ENCODE results near the gene SLC49A3. TPM values are rescaled to one million over a fixed set of nuclear protein-coding genes. Genes with fewer than 3 reads are reported as not detected.

The SLC49A3 gene
- total and polyA plus RNA-seq, 2 of the 8 experiments (the other 6 are each of a cell fraction or from before 2014, with no cell fraction given) = 5.0 to 8.8 TPM

DNA sequence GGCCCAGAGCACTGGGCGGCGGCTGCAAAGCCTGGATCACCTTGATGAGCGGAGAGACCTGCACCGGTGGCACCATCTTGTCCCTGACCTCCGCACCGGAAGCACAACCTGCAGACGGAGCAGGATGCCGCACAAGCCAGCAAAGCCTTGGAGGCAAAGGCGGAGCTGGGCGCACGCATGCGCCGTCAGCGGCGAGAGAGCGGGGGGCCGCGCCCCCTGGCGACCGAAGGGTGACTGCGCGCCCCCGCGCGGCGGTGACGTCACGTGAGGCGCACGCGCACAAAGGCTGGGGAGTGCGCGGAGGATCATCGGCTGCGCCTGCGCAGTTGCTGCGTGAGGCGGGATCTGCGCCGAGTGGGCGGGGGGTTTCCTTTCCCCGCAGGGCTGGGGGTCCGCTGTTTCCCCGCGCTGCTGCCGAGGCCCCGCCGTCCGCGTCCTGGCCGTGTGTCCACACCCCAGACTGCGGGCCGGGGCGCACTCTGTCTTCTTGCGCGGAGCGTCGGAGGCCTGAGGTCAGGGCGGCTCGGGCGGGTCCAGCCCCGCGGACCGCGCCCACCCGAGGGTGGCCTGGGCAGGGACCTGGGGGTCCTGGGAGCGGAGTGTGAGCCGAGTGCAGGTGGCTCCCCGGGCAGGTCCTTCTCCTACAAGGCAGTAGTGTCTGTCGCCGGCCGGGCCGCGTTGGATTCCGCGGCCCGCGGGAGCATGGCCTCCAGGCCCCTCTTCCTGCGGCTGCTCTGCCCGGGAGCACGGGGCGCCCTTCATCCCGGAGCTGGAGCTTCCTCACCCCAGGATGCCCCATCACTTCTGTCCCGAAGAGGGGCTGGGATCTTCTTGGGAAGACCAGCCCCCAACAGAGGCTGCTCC is 14.5 kb downstream of the SLC49A3 start, which contains the start of the genes ATP5ME and MYL5 (continued):
- TF ChIP-seq CBX8 (IDR thresholded peaks at IDR 0.05; ENCODE audit: borderline replicate concordance, low read depth, low read length) (no peak), EGR1 (IDR thresholded peaks at IDR 0.05; ENCODE audit: borderline replicate concordance, low read depth, low read length) (peak; percentile 72; the same call in 1 of the 2 replicates), BACH1 (IDR thresholded peaks at IDR 0.05; ENCODE audit: low read length) (0 out of 2 replicates have a peak, but pooled peaks have one; percentile 7), ZNF274 (IDR thresholded peaks at IDR 0.05; ENCODE audit: borderline replicate concordance, extremely low read depth, low read length) (no peak), NANOG (IDR thresholded peaks at IDR 0.05; ENCODE audit: insufficient read depth, low read depth, low read length, poor library complexity, severe bottlenecking) (no peak), RFX5 (IDR thresholded peaks at IDR 0.05; ENCODE audit: borderline replicate concordance, low read depth, low read length) (no peak), JUN (IDR thresholded peaks at IDR 0.05; ENCODE audit: low read depth, low read length) (peak; percentile 49; the same call in 1 of the 2 replicates), KDM1A (IDR thresholded peaks at IDR 0.05; ENCODE audit: borderline replicate concordance, low read length) (no peak), CHD1 (IDR thresholded peaks at IDR 0.05; ENCODE audit: low read depth, low read length) (no peak), CREB1 (IDR thresholded peaks at IDR 0.05) (peak; percentile 95), RXRA (IDR thresholded peaks at IDR 0.05; ENCODE audit: insufficient read depth, low read depth, low read length) (no peak), POLR2A (IDR thresholded peaks at IDR 0.05; ENCODE audit: control extremely low read depth in 1 of 2, low read depth in 2 of 2, low read length in 2 of 2) (peak in 1 of 2 experiments; percentile 72; a peak in 2 of 3 replicates), TEAD4 (IDR thresholded peaks at IDR 0.05; ENCODE audit: low read depth, low read length) (no peak), POLR2AphosphoS5 (IDR thresholded peaks at IDR 0.05; ENCODE audit: low read depth, low read length) (peak; percentile 93), CEBPB (IDR thresholded peaks at IDR 0.05; ENCODE audit: low read depth, low read length) (no peak), YY1 (IDR thresholded peaks at IDR 0.05; ENCODE audit: low read depth, low read length) (peak; percentile 92), PHF8 (conservative IDR thresholded peaks at IDR 0.05; ENCODE audit: low read depth, low read length) (peak; percentile 66), JUND (IDR thresholded peaks at IDR 0.05; ENCODE audit: low read length) (peak; percentile 95), TCF12 (IDR thresholded peaks at IDR 0.05; ENCODE audit: low read depth, low read length) (no peak), BCL11A (IDR thresholded peaks at IDR 0.05; ENCODE audit: low read depth in 2 of 2, low read length in 2 of 2) (no peak)
- TF ChIP-seq, protein P1, sequence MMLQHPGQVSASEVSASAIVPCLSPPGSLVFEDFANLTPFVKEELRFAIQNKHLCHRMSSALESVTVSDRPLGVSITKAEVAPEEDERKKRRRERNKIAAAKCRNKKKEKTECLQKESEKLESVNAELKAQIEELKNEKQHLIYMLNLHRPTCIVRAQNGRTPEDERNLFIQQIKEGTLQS (IDR thresholded peaks at IDR 0.05; ENCODE audit: insufficient read depth, low read depth, low read length) = peak; percentile 69
- TF ChIP-seq, protein P2, sequence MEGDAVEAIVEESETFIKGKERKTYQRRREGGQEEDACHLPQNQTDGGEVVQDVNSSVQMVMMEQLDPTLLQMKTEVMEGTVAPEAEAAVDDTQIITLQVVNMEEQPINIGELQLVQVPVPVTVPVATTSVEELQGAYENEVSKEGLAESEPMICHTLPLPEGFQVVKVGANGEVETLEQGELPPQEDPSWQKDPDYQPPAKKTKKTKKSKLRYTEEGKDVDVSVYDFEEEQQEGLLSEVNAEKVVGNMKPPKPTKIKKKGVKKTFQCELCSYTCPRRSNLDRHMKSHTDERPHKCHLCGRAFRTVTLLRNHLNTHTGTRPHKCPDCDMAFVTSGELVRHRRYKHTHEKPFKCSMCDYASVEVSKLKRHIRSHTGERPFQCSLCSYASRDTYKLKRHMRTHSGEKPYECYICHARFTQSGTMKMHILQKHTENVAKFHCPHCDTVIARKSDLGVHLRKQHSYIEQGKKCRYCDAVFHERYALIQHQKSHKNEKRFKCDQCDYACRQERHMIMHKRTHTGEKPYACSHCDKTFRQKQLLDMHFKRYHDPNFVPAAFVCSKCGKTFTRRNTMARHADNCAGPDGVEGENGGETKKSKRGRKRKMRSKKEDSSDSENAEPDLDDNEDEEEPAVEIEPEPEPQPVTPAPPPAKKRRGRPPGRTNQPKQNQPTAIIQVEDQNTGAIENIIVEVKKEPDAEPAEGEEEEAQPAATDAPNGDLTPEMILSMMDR (IDR thresholded peaks at IDR 0.05; ENCODE audit: control extremely low read depth in 1 of 3, insufficient read depth in 1 of 3, low read depth in 1 of 3, low read length in 3 of 3) = peak in 2 of 3 experiments; percentile 87 to 99; a peak in 3 of 4 replicates

Measured in H1 (cell line).